ENCODE measurements around the gene ARHGEF17.

The ARHGEF17 gene

GRCh38 chr11:73409431-73409830 lies 101.4 kb downstream of the ARHGEF17 start:
- no peak for TF ChIP-seq CTCF (IDR thresholded peaks at IDR 0.05; ENCODE audit: low read depth, low read length, missing control alignments)
- no peak overlapping the region for H3K4me3 ChIP-seq (ENCODE audit: low read depth, low read length)
- no peak for DNase-seq (ENCODE audit: low read depth)

- DNase-seq (ENCODE audit: low read depth) = no peak
- no peak for TF ChIP-seq CTCF (IDR thresholded peaks at IDR 0.05; ENCODE audit: low read depth, low read length, missing control alignments)
These were observed 102.6 kb downstream of the ARHGEF17 start for GRCh38 chr11:73410627-73411026.

GRCh38 chr11:73411031-73411430 lies 103.0 kb downstream of the ARHGEF17 start:
- TF ChIP-seq CTCF (IDR thresholded peaks at IDR 0.05; ENCODE audit: low read depth, low read length, missing control alignments) = no peak
- no peak for DNase-seq (ENCODE audit: low read depth)
- no peak overlapping the region for H3K4me3 ChIP-seq (ENCODE audit: low read depth, low read length)

More at GRCh38 chr11:73410627-73411026, 102.6 kb downstream of the ARHGEF17 start:
- no peak overlapping the region for H3K4me3 ChIP-seq (ENCODE audit: low read depth, low read length)

- no peak for TF ChIP-seq CTCF (IDR thresholded peaks at IDR 0.05; ENCODE audit: low read depth, low read length, missing control alignments)
- no peak for DNase-seq (ENCODE audit: low read depth)
These were observed 104.2 kb downstream of the ARHGEF17 start for GRCh38 chr11:73412308-73412707.

GRCh38 chr11:73413256-73413655 lies 105.2 kb downstream of the ARHGEF17 start:
- no peak overlapping the region for H3K4me3 ChIP-seq (ENCODE audit: low read depth, low read length)
- no peak for TF ChIP-seq CTCF (IDR thresholded peaks at IDR 0.05; ENCODE audit: low read depth, low read length, missing control alignments)
- DNase-seq (ENCODE audit: low read depth) = no peak

More at GRCh38 chr11:73412308-73412707, 104.2 kb downstream of the ARHGEF17 start:
- H3K4me3 ChIP-seq (ENCODE audit: low read depth, low read length) = no peak overlapping the region

GRCh38 chr11:73414977-73415651 lies 107.0 kb downstream of the ARHGEF17 start:
- no peak for TF ChIP-seq CTCF (IDR thresholded peaks at IDR 0.05; ENCODE audit: low read depth, low read length, missing control alignments)
- DNase-seq (ENCODE audit: low read depth) = no peak

More at GRCh38 chr11:73414977-73415651, 107.0 kb downstream of the ARHGEF17 start:
- H3K4me3 ChIP-seq (ENCODE audit: low read depth, low read length) = no peak overlapping the region

Measured in GM12864 (cell line).